ENCODE data around the gene BICDL2. TPM values are rescaled to one million over a fixed set of nuclear protein-coding genes. Genes with fewer than 3 reads are reported as not detected.

Gene BICDL2
- total and polyA plus RNA-seq, 2 of the 8 experiments (the other 6 are each of a cell fraction or from before 2014, with no cell fraction given) = 7.3 to 15.9 TPM

DNA sequence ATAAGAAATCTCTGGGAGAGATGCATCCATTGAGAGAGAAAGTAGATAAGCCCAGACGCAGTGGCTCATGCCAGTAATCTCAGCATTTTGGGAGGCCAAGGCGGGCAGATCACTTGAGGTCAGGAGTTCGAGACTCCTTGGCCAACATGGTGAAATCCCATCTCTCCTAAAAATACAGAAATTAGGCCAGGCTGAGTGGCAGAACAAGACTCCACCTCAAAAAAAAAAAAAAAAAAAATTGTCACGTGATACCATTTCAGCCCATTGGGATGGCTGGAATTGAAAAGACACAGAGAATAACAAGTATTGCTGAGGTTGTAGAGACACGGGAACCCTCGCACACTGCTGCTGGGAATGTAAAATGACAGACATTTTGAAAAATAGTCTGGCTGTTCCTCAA lies 25.8 kb upstream of the BICDL2 start (continued):
- TF ChIP-seq EP300 (IDR thresholded peaks at IDR 0.05; ENCODE audit: borderline replicate concordance in 1 of 2, low read depth in 2 of 2, low read length in 2 of 2) (no peak), CHD7 (IDR thresholded peaks at IDR 0.05; ENCODE audit: insufficient replicate concordance, low read length) (no peak), HDAC2 (IDR thresholded peaks at IDR 0.05; ENCODE audit: borderline replicate concordance in 1 of 2, low read depth in 2 of 2, low read length in 2 of 2) (no peak), CHD2 (IDR thresholded peaks at IDR 0.05; ENCODE audit: low read length) (no peak), SIN3A (conservative IDR thresholded peaks at IDR 0.05 in 1 of 2, IDR thresholded peaks at IDR 0.05 in 1 of 2; ENCODE audit: low read depth in 1 of 2, low read length in 2 of 2) (no peak)
- TF ChIP-seq, protein P1, sequence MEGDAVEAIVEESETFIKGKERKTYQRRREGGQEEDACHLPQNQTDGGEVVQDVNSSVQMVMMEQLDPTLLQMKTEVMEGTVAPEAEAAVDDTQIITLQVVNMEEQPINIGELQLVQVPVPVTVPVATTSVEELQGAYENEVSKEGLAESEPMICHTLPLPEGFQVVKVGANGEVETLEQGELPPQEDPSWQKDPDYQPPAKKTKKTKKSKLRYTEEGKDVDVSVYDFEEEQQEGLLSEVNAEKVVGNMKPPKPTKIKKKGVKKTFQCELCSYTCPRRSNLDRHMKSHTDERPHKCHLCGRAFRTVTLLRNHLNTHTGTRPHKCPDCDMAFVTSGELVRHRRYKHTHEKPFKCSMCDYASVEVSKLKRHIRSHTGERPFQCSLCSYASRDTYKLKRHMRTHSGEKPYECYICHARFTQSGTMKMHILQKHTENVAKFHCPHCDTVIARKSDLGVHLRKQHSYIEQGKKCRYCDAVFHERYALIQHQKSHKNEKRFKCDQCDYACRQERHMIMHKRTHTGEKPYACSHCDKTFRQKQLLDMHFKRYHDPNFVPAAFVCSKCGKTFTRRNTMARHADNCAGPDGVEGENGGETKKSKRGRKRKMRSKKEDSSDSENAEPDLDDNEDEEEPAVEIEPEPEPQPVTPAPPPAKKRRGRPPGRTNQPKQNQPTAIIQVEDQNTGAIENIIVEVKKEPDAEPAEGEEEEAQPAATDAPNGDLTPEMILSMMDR (IDR thresholded peaks at IDR 0.05; ENCODE audit: control extremely low read depth in 1 of 3, insufficient read depth in 1 of 3, low read depth in 1 of 3, low read length in 3 of 3) = no peak

Measured in H1 (cell line).